Measurements from ENCODE around the gene PLLP.

PLLP gene

DNA sequence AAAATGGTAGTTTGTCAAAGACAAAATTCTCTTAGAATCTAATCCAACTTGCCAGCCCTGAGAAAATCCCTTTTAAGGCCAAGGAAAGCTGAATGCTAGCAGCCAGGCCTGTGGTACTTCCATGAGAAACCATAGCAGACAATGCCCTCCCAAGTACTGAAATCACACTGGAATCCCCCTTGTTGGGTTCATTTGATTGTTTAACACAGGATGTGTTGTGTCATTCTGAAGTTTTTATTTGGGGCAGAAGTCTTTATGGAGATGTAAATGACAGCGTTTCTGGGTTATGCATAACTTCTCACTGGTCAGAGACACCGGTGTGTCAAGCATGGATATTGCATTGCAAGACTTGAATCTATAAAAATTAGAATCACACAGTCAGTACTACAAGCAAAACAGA lies 45.4 kb downstream of the PLLP start:
- no peak for TF ChIP-seq SIN3A (IDR thresholded peaks at IDR 0.05; ENCODE audit: borderline replicate concordance, insufficient read depth, low read length)
- no peak for TF ChIP-seq FOXP2 (optimal IDR thresholded peaks at IDR 0.05; ENCODE audit: borderline replicate concordance, extremely low read depth, extremely low read length, insufficient read depth)
- no peak for TF ChIP-seq REST (IDR thresholded peaks at IDR 0.05; ENCODE audit: insufficient read depth in 1 of 2, low read depth in 2 of 2, low read length in 2 of 2)

DNA sequence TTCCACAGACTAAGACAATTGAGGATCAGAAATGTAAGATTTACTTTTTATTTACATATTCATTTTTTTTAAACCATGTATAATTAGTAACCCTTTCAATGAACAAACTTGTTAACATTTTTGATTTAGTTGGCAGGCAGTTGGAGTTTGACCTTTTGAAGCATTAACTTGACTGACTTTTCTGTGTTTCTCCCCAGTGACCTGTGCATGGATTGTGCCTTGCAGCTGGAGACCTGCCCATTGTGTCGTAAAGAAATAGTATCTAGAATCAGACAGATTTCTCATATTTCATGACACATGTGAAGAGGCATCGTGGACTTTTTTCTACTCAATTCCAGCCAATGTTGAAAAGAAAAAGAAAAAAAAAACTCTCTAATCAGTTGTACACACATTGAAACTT lies 45.8 kb downstream of the PLLP start:
- no peak for TF ChIP-seq TAF1 (IDR thresholded peaks at IDR 0.05; ENCODE audit: borderline replicate concordance, insufficient read depth, low read length)

GRCh38 chr16:57236022-57236350 lies 48.5 kb downstream of the PLLP start:
- TF ChIP-seq TAF1 (IDR thresholded peaks at IDR 0.05; ENCODE audit: borderline replicate concordance, insufficient read depth, low read length) (no peak), SIN3A (IDR thresholded peaks at IDR 0.05; ENCODE audit: borderline replicate concordance, insufficient read depth, low read length) (no peak), REST (IDR thresholded peaks at IDR 0.05; ENCODE audit: insufficient read depth in 1 of 2, low read depth in 2 of 2, low read length in 2 of 2) (no peak), FOXP2 (optimal IDR thresholded peaks at IDR 0.05; ENCODE audit: borderline replicate concordance, extremely low read depth, extremely low read length, insufficient read depth) (no peak), POLR2AphosphoS5 (IDR thresholded peaks at IDR 0.05; ENCODE audit: low read depth, low read length) (no peak)

DNA sequence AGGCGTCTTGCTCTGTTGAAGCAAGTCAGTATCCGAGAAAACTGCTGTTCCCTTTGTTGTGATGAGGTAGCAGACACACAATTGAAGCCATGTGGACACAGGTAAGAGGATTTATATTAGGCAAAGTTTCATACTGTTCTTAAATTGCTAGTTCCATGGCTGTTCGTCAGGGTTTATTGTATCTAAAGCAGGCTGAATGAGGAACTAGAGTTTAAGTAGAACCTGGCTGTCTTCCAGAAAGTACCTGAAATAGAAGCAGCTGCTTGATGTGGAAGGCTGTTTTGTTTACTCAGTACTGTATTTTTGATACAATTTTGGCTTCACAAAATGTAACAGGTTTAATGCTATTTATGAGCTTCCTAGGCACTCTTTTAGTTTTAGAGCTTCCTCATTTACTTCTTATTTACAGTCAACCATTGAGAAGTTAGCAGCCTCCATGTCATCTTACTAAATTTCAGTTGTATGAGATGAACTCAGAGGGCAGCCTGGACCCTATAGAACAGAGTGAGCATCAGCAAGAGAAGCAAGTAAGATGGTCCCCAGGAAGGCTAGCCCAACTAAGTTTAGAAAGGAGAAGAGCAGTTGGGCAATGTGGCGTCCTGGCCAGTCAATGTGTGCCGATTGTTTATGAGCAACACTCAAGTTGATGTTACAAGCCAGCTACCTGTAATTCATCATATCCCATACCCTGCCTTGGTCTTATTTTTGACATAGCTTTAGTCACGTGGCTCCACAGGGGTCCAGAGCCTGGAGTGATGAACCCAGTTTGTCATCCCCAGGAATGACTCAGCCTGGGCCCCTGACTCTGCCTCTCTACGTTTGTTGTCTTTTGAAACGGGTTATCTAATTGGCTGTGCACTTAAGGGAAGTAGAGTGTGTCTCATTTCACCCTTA lies 49.1 kb downstream of the PLLP start:
- TF ChIP-seq FOXP2 (optimal IDR thresholded peaks at IDR 0.05; ENCODE audit: borderline replicate concordance, extremely low read depth, extremely low read length, insufficient read depth): no peak
- TF ChIP-seq REST (IDR thresholded peaks at IDR 0.05; ENCODE audit: insufficient read depth in 1 of 2, low read depth in 2 of 2, low read length in 2 of 2): no peak
- TF ChIP-seq TAF1 (IDR thresholded peaks at IDR 0.05; ENCODE audit: borderline replicate concordance, insufficient read depth, low read length): no peak
- no peak for TF ChIP-seq SIN3A (IDR thresholded peaks at IDR 0.05; ENCODE audit: borderline replicate concordance, insufficient read depth, low read length)
- TF ChIP-seq POLR2AphosphoS5 (IDR thresholded peaks at IDR 0.05; ENCODE audit: low read depth, low read length): no peak

DNA sequence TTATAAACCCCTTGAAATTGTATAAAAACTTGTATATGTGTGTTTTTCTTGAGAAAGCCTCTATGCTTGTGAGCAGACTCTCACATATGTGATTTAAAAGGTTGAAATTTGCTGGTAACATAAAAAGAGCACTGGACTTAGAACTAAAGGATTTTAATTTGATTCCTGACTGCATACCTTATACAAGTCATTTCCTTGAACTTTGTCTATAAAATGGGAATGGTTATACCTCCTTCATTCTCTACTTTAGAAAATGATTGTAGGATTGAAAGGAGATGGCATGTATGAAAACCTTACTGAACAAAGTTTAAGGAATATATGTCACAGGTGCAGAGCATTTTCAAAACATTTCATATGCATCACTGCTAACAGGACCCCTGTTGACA lies 49.8 kb downstream of the PLLP start:
- TF ChIP-seq POLR2AphosphoS5 (IDR thresholded peaks at IDR 0.05; ENCODE audit: low read depth, low read length) (no peak), FOXP2 (optimal IDR thresholded peaks at IDR 0.05; ENCODE audit: borderline replicate concordance, extremely low read depth, extremely low read length, insufficient read depth) (no peak), TAF1 (IDR thresholded peaks at IDR 0.05; ENCODE audit: borderline replicate concordance, insufficient read depth, low read length) (no peak), REST (IDR thresholded peaks at IDR 0.05; ENCODE audit: insufficient read depth in 1 of 2, low read depth in 2 of 2, low read length in 2 of 2) (no peak)

Measured in PFSK-1 (cell line).